Middle frontal gyrus (tissue), 1 donor: ENCODE measurements around the gene SLC22A12.

Experiments
- DNase-seq: peaks from one replicate; pipeline ENCODE4 v3.0.0-alpha.2; 2015; ENCODE audit warnings: low spot score; ENCODE audit errors: extremely low spot score

SLC22A12 gene

GRCh38 chr11:64621283-64622019, 30.4 kb downstream of the SLC22A12 start:
- DNase-seq: no peak

DNA sequence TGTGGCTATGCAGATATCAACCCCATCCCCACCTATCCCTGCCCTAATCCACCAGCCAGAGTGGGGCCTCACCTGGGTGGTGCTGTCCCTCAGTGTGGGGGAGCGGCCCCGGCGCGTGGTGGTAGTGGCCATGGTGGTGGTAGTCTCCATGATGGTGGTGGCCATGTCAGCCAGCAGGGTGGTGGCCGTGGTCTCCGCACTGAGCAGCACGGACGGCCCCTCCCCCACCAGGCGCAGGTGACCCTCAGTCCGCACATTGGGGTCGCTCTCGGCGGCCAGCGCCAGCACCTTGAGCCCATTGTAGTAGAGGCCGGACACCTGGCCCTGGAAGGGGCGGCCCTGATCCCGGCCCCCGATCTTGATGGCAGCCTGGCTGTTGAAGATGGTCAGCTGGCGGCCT, 31.7 kb downstream of the SLC22A12 start:
- DNase-seq: no peak

DNA sequence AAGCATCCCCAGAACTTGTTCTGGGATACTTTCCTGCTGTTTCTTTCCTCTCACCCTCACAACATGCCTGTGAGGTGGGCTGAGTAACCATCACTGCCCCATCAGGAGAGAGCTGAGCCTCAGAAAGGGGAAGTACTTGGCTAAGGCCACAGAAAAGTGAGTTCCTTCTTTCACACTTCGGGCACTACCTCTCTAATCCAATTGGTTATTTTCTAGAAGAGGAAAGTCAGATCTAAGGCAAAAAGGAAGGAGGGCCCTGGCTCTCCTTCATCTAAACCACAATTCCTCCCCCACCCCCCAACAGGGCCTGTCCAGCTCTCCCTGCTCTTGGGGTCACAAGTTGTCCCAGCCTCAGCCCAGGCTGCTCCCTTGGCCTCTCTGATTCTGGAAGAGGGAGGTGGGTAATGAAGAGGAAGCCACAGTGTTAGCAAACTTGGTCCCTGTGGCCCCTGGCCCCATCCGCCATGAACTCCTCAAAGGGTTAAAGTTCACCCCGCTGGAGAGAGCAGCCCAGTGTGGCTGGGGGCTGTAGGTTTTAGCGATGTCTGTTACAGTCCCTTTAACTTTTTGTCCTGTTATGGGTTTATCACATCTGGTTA, 34.0 kb downstream of the SLC22A12 start:
- DNase-seq: no peak

GRCh38 chr11:64626637-64627036, 35.6 kb downstream of the SLC22A12 start:
- no peak for DNase-seq

GRCh38 chr11:64627371-64627770, 36.4 kb downstream of the SLC22A12 start:
- no peak for DNase-seq

- DNase-seq: no peak
Observed at GRCh38 chr11:64628596-64628995, 37.6 kb downstream of the SLC22A12 start.

DNA sequence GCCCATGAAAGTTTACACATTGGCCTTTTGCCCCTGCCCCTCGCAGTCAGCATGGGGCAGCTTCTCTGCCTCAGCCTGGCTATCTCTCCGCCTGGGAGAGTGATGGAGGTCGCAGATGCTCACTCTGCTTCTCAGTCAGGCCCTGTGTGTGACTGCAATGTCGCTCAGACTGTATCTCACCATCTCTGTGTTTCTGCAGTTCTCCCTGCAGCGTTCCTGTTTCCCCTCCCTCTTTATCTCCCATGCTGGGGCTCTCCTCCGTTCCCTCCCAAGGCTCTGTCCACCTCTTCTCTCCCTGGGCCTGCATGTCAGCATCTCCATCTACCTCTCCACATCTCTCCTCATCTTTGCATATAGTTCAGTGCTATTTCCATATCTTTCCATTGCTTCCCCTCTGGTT, 38.1 kb downstream of the SLC22A12 start:
- no peak for DNase-seq

DNA sequence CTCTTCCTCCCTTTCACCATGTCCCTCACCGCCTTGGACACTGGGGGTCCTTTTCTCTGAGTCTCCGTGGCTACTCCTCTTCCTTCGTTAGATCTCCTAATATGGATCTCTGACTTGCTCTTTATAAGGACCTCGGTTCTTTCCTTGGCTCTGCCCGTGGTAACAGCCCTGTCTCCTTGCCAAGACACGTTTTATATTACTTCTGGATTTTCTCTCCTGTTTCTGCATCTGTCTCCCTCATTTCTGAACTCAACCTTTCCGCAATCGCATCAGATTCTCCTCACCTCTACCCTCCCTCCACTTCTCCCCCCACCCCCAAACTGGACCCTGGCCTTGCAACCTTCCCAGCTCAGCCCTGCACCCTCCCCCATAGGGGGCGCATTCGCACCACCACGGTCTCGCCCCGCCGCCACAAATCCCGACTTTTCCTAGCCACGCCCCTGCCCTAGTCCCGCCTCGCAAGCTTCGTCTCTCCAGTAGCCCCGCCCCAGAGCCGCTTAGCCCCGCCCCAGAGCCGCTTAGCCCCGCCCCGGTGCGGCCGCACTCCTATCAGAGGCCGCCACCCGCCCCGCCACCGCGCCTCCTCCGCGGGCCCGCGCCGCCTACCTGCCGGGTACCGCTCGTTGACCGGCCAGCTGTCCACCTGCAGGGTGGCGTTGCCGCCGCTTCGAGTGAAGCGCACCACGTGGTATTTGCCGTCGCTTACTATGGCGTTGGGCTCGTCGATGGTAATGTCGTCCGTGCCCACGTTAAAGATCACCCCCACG, 39.0 kb downstream of the SLC22A12 start:
- no peak for DNase-seq

DNA sequence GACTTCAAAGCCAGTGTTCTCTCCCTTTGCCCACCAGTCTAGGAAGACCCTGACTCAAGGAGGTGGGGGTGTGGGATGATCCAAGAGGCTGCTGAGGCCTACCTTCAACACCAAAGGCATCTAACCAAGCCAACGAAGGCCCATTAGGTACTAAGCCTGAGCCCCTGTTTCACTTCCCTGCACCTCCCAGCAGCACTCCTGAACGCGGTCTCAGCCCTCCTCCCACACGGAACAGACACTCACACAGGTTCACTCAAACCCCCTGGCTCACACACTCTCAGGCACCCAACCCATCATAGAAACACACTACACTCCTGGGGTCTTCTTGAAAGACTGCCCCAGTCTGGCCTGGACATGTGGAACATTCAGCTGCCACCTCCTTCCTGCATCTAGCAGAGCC, 40.7 kb downstream of the SLC22A12 start:
- no peak for DNase-seq

DNA sequence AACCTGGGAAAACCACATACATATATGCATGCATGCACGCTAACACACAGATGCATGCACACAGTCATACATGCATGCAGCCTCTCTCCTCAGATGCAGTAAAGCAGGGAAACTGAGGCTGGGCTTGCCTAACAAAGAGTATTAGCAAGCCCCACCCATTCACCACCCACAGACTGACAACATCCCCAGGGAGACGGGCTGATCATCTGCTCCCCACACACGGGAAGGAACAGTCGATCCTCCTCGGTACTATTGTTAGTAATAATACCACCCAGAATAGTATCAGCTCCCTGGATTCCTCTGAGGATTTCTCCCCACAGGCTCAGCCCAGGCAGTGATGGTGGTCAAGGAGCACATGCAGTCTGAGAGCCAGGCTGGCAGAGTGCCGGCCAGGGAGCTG, 41.2 kb downstream of the SLC22A12 start:
- DNase-seq: no peak

- no peak for DNase-seq
Observed at GRCh38 chr11:64632654-64633053, 41.6 kb downstream of the SLC22A12 start.

DNA sequence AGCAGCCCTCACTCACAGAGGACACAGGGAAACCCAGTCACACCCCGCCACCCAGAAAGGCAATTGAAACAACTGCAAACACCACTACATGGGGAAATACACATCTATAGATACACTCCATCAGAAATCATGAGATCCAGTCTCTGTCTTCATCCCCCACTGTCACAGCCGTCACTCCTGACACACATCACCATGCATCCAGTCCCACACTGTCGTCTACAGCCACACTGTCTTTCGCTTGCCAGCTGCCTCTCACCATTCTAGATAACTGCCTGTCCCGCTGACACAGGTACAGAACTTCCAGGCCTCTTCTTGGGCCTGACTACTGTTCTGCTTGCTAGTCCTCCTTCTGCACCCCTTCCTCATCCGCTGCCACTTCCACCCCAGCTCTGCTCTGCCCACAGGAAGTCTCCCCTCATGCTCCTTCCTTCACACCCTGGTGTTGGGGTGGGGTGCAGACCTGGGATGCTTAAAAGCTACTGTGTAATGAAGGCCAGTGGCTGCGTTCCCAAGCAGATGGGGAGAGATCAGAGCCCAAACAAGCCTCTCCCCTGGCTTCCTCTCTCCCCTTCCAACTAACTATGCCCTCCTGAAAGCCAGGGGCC, 42.6 kb downstream of the SLC22A12 start:
- no peak for DNase-seq

- no peak for DNase-seq
Observed at GRCh38 chr11:64637334-64638017, 46.5 kb downstream of the SLC22A12 start.

DNA sequence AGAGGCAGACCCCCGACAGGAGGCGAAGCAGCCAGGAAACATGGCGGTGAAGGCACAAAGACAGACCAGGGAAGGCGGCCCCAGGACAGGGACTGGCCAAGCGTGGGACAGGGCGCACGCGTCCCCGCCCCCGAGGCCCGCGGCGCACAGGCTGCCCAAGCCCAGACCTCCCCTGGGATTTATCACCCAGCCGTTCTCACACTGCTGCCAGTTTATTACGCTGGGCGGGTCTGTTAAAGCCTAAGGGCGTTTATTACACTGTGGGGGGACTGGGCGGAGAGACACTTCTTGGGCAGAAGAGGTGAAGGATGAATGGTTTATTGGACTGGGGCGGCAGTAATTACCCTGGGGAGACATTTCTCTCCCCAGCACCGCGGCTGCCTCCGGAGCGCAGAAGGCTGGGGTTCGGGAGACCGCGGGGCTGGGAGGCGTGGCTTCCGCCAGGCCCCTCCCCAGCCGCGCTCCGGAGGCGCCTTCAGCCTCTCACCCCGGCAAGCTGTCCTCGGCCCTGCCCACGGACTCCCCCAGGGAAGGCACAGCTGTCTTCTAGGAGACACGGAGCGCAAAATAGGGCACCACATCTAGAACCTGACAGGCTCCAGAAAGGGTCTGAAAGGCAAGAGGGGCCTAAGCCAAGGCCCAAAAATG, 47.1 kb downstream of the SLC22A12 start:
- no peak for DNase-seq

DNA sequence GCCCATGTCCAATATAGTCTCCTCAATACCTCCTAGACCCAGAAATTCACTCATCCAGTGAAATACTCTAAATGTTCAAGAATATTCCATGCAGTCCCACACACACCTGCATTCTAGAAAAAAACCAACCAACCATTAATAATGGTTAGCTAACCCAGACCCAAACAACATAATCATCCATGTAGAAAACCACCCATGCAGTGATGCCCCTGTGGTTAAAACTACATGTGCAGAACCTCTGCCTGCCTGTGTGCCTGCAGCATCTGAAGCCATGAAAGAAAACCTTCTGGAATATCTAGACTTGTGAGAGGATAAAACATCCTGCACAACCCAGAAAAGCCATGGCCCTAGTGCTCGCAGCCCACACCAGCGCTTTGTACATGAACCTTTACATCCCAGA, 47.8 kb downstream of the SLC22A12 start:
- DNase-seq: no peak

GRCh38 chr11:64639885-64640284, 48.9 kb downstream of the SLC22A12 start:
- no peak for DNase-seq

DNA sequence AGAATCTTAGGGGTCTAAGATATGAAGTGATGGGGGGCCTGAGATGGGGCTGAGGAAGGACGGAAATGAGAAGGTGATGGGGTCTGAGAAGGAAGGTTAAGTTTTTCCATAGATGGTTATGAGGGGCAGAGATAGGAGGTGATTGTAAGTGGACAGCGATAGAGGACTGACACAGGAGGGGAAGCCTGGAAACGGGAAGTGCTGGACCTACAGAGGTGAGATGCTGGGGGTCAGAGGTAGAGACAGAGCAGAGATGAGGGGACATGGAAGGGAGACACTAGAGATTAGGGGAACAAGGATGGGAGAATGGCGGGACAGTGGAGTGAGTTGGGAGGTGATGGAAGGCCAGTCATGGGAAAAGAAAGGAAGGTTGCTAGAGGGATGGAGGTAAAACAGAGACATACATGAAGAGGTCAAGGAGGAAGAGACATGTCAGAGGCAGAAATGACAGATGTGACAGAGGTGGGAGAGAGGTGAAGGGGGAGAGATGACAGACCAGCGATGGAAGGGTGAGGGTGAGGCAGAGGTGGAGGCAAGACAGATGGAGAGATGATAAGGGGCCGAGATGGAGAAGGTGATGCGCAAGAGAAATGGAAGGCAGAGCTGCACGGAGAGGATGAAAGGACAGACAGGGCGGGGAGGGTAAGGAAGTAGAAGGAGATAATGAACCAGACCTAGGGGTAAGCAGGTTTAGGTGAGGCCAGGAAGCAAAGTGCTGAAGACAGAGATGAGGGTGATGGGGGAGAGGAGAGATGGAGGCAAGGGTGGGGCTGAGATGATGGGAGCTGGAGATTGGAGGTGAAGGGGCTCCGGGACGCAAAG, 50.8 kb downstream of the SLC22A12 start:
- DNase-seq: no peak

- DNase-seq: no peak
Observed at GRCh38 chr11:64642418-64642735, 51.4 kb downstream of the SLC22A12 start.

DNA sequence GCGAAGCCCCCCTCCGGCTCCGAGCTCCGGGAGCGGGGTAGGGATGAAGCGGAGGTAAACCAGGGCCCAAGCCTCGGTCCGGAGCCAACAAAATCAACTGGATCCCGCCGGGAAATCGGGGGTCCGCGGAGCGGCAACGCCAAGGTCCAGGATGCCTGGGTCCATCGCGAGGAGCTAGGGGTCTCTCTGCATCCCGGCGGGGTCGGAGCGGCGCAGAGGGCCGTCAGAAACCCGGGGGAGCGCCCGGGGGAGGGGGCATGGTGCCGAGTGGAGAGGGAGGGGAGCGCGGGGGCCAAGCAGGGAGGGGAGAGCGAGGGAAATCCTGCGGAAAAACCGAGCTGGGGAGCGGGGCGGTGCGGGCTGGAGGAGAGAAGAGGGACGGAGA, 51.8 kb downstream of the SLC22A12 start:
- DNase-seq: no peak

DNA sequence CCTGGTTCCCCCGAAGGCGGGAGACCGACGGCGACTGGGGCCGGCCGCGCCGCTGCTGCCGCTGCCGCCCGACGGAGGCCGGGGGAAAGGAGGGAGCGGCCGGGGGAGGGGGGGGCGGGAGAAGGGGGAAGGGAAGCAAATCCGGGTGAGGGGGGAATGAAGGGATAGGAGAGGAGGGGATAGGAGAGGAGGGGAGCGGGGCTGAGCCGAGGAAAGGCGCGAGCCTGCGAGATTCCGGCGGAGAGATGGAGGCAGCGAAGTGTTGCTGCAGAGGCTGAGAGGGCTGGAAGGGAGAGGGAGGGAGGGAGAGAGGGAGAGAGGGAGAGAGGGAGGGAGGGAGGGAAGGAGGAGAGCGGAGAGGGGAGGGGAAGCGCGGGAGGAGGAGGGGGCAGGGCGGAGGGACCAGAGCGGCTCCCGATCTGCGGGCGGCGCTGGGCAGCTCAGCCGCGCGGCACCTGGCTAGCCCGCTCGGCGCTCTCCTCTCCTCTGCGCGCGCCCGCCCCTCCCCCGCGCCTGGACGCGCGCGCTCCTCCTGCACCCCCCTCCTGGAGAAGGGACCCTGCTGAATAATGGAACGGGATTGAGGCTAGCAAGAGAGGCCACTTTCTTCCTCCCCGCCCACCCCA, 52.3 kb downstream of the SLC22A12 start:
- DNase-seq: no peak
